Measurements from ENCODE around the gene KRTAP5-5.

DNA sequence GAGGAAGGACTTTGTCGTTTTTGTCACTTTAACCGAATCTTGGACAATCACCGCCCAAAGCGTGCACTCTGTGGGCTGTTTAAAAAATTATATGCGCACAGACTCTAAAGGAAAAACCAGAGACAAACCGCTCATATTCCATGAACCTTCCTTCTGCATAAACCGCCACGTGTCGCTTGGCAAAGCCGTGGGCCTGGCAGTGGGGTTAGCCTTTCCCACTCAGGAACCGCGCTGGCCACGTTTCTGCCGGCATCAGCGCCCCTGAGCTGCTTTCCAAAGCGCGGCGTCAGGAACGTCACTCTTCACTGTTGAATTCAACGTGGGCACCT is 22.8 kb downstream of the KRTAP5-5 start:
- no peak for TF ChIP-seq CREM (CRISPR knock-in tag; IDR thresholded peaks at IDR 0.05)
- TF ChIP-seq, protein P1, sequence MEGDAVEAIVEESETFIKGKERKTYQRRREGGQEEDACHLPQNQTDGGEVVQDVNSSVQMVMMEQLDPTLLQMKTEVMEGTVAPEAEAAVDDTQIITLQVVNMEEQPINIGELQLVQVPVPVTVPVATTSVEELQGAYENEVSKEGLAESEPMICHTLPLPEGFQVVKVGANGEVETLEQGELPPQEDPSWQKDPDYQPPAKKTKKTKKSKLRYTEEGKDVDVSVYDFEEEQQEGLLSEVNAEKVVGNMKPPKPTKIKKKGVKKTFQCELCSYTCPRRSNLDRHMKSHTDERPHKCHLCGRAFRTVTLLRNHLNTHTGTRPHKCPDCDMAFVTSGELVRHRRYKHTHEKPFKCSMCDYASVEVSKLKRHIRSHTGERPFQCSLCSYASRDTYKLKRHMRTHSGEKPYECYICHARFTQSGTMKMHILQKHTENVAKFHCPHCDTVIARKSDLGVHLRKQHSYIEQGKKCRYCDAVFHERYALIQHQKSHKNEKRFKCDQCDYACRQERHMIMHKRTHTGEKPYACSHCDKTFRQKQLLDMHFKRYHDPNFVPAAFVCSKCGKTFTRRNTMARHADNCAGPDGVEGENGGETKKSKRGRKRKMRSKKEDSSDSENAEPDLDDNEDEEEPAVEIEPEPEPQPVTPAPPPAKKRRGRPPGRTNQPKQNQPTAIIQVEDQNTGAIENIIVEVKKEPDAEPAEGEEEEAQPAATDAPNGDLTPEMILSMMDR (IDR thresholded peaks at IDR 0.05) = no peak
- no peak for TF ChIP-seq ATF1 (CRISPR knock-in tag; IDR thresholded peaks at IDR 0.05)
- TF ChIP-seq, protein P2, sequence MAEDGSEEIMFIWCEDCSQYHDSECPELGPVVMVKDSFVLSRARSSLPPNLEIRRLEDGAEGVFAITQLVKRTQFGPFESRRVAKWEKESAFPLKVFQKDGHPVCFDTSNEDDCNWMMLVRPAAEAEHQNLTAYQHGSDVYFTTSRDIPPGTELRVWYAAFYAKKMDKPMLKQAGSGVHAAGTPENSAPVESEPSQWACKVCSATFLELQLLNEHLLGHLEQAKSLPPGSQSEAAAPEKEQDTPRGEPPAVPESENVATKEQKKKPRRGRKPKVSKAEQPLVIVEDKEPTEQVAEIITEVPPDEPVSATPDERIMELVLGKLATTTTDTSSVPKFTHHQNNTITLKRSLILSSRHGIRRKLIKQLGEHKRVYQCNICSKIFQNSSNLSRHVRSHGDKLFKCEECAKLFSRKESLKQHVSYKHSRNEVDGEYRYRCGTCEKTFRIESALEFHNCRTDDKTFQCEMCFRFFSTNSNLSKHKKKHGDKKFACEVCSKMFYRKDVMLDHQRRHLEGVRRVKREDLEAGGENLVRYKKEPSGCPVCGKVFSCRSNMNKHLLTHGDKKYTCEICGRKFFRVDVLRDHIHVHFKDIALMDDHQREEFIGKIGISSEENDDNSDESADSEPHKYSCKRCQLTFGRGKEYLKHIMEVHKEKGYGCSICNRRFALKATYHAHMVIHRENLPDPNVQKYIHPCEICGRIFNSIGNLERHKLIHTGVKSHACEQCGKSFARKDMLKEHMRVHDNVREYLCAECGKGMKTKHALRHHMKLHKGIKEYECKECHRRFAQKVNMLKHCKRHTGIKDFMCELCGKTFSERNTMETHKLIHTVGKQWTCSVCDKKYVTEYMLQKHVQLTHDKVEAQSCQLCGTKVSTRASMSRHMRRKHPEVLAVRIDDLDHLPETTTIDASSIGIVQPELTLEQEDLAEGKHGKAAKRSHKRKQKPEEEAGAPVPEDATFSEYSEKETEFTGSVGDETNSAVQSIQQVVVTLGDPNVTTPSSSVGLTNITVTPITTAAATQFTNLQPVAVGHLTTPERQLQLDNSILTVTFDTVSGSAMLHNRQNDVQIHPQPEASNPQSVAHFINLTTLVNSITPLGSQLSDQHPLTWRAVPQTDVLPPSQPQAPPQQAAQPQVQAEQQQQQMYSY (CRISPR knock-in tag; IDR thresholded peaks at IDR 0.05) = no peak
